HepG2 (cell line): Measurements from ENCODE around the gene NAV2. TPM values are rescaled to one million over a fixed set of nuclear protein-coding genes. Genes with fewer than 3 reads are reported as not detected.
"Not testable (repeated sequence)": the region's sequence is repeated elsewhere in the genome, so short reads cannot be mapped to it uniquely, and the experiment has no call there.

Experiments
- ATAC-seq: fragments of 200-7000 bp; cut with Tn5 transposase; 3 replicates; pipeline ENCODE4 v1.9.1; 2020; ENCODE audit warnings: mild to moderate bottlenecking, moderate library complexity
- BruUV-seq: library from RNA; stranded (reverse); fragments of 400-500 nt; replicated peaks from 2 replicates; lab custom pipeline; 2021; lab: Mats Ljungman, UMichigan
- CTCF ChIA-PET: fragments of 300-600 bp; formaldehyde crosslinking; extraction: SDS; loops from one replicate; lab custom pipeline; 2021; ENCODE audit warnings: low total read pairs, inconsistent platforms, low intra/inter-chr PET ratio; lab: Yijun Ruan, JAX
- POLR2A ChIA-PET: fragments of 350-600 bp; sonication (Branson Sonifier 250); formaldehyde crosslinking; loops from one replicate; lab custom pipeline; 2020; ENCODE audit warnings: antibody characterized with exemption, inconsistent platforms; lab: Yijun Ruan, JAX
- DNase-seq: peaks from one replicate; pipeline ENCODE4 v3.0.0-alpha.2; 2015; ENCODE audit warnings: low spot score
- FAIRE-seq: peaks from 3 replicates; lab custom pipeline; 2011; peaks lifted over from hg19 to GRCh38; lab: Jason Lieb, UNC
- H2AFZ ChIP-seq: one replicate; pipeline ENCODE4 v1.6.1; 2011; ENCODE audit warnings: low read length, inconsistent platforms
- H3K27ac ChIP-seq: fragments of 300-600 bp; 3 replicates; pipeline ENCODE4 v1.8.0; 2011; ENCODE audit warnings: mixed run types, mild to moderate bottlenecking, mixed read lengths, low read length, inconsistent platforms; ENCODE audit not compliant: insufficient read depth; ENCODE audit errors: extremely low read length
- H3K27me3 ChIP-seq, 2 experiments: fragments of 200-600 bp in 1 of 2; 2 replicates in 1 of 2; 3 replicates in 1 of 2; pipeline versions ENCODE4 v1.6.0 to v1.8.0; 2011; ENCODE audit warnings: low read length in 2 of 2, mild to moderate bottlenecking in 2 of 2, moderate library complexity in 2 of 2, inconsistent platforms in 1 of 2; ENCODE audit not compliant: insufficient read depth in 2 of 2, control insufficient read depth in 1 of 2
- H3K36me3 ChIP-seq, 2 experiments: fragments of 200-600 bp in 1 of 2; replicated peaks in 1 of 2; 2 replicates in 1 of 2; 3 replicates in 1 of 2; pipeline versions ENCODE4 v1.5.1 to v1.8.0; 2011; ENCODE audit warnings: low read length in 2 of 2, inconsistent platforms in 1 of 2; ENCODE audit not compliant: insufficient read depth in 2 of 2, control insufficient read depth in 1 of 2
- H3K4me1 ChIP-seq: 2 replicates; pipeline ENCODE4 v1.5.1; 2012; ENCODE audit warnings: low read length, inconsistent platforms; ENCODE audit not compliant: insufficient read depth
- H3K4me2 ChIP-seq: 2 replicates; pipeline ENCODE4 v1.6.0; 2011; ENCODE audit warnings: low read depth, low read length, inconsistent platforms
- H3K4me3 ChIP-seq, 3 experiments: fragments of 200-600 bp in 1 of 3; sonication (generic), shearing (Covaris generic) in 1 of 3; replicated peaks in 1 of 3; 2 replicates each; pipeline ENCODE4 v1.5.1; 2011 to 2016; ENCODE audit warnings: low read length in 3 of 3, inconsistent platforms in 2 of 3, low read depth in 2 of 3, mild to moderate bottlenecking in 2 of 3, control low read depth in 1 of 3, mixed read lengths in 1 of 3; ENCODE audit not compliant: insufficient read depth in 1 of 3
- H3K79me2 ChIP-seq: one replicate; pipeline ENCODE4 v1.6.1; 2011; ENCODE audit warnings: low read length, inconsistent platforms; ENCODE audit not compliant: insufficient read depth
- H3K9ac ChIP-seq: 2 replicates; pipeline ENCODE4 v1.6.0; 2011; ENCODE audit warnings: mild to moderate bottlenecking, low read depth, low read length, inconsistent platforms; ENCODE audit not compliant: insufficient read depth
- H3K9me3 ChIP-seq: 2 replicates; pipeline ENCODE4 v1.5.1; 2012; ENCODE audit warnings: mild to moderate bottlenecking, low read length
- H4K20me1 ChIP-seq: 2 replicates; pipeline ENCODE4 v1.6.0; 2011; ENCODE audit warnings: inconsistent platforms, mild to moderate bottlenecking, low read length, moderate library complexity; ENCODE audit not compliant: insufficient read depth
- CHD2 ChIP-seq: IDR thresholded peaks from 2 replicates; pipeline ENCODE4 v1.6.1; 2011; ENCODE audit warnings: low read depth, low read length, improper control_type of control experiment
- HDAC6 ChIP-seq: fragments of 200-600 bp; sonication (generic); IDR thresholded peaks from 2 replicates; pipeline ENCODE4 v1.7.0; 2017; ENCODE audit warnings: mild to moderate bottlenecking, antibody characterized with exemption, low read length, low read depth
- KMT2B ChIP-seq: IDR thresholded peaks from 2 replicates; pipeline ENCODE4 v1.6.1; 2016; ENCODE audit warnings: missing genetic modification reagents, missing compliant biosample characterization
- MXI1 ChIP-seq: IDR thresholded peaks from 3 replicates; pipeline ENCODE4 v1.6.1; 2012; ENCODE audit warnings: low read depth, low read length, inconsistent platforms, borderline replicate concordance
- MYC ChIP-seq: sonication (generic); formaldehyde crosslinking; IDR thresholded peaks from 2 replicates; pipeline ENCODE4 v1.9.0; 2021; ENCODE audit warnings: missing genetic modification reagents, borderline replicate concordance
- SIN3B ChIP-seq: fragments of 150-350 bp; IDR thresholded peaks from 2 replicates; pipeline ENCODE4 v1.6.1; 2014; ENCODE audit warnings: low read length
- ZFP36 ChIP-seq: fragments of 150-350 bp; IDR thresholded peaks from 2 replicates; pipeline ENCODE4 v1.6.1; 2018; ENCODE audit warnings: borderline replicate concordance, low read length, low read depth; ENCODE audit not compliant: partially characterized antibody
- ZNF235 ChIP-seq: sonication (generic); formaldehyde crosslinking; IDR thresholded peaks from 2 replicates; pipeline ENCODE4 v1.8.1; 2023; ENCODE audit warnings: mild to moderate bottlenecking, missing genetic modification reagents, borderline replicate concordance
- ZNF382 ChIP-seq: sonication (generic); formaldehyde crosslinking; IDR thresholded peaks from 2 replicates; pipeline ENCODE4 v1.5.0; 2020; ENCODE audit warnings: missing genetic modification reagents, mild to moderate bottlenecking, borderline replicate concordance
- ZNF512 ChIP-seq: sonication (generic); formaldehyde crosslinking; IDR thresholded peaks from 2 replicates; pipeline ENCODE4 v1.4.0; 2020; ENCODE audit warnings: mild to moderate bottlenecking, missing genetic modification reagents
- ZNF557 ChIP-seq: sonication (generic); formaldehyde crosslinking; IDR thresholded peaks from 2 replicates; pipeline ENCODE4 v1.4.0; 2020; ENCODE audit warnings: missing genetic modification reagents
- ZNF572 ChIP-seq: sonication (generic); formaldehyde crosslinking; IDR thresholded peaks from 2 replicates; pipeline ENCODE4 v1.5.1; 2020; ENCODE audit warnings: mild to moderate bottlenecking, missing genetic modification reagents
- ZNF691 ChIP-seq: sonication (generic); formaldehyde crosslinking; IDR thresholded peaks from 2 replicates; pipeline ENCODE4 v1.4.0; 2020; ENCODE audit warnings: missing genetic modification reagents, low read depth, mild to moderate bottlenecking, borderline replicate concordance
- ZNF775 ChIP-seq: sonication (generic); formaldehyde crosslinking; IDR thresholded peaks from 2 replicates; pipeline ENCODE4 v1.4.0; 2020; ENCODE audit warnings: missing genetic modification reagents, mild to moderate bottlenecking, moderate library complexity, borderline replicate concordance
- ZNF839 ChIP-seq: sonication (generic); formaldehyde crosslinking; IDR thresholded peaks from 2 replicates; pipeline ENCODE4 v1.4.0; 2020; ENCODE audit warnings: missing genetic modification reagents, mild to moderate bottlenecking, borderline replicate concordance
- ZNF879 ChIP-seq: sonication (generic); formaldehyde crosslinking; IDR thresholded peaks from 2 replicates; pipeline ENCODE4 v1.8.1; 2023; ENCODE audit warnings: missing genetic modification reagents
- WGBS: methylation state at CpG from one replicate; pipeline ENCODE4 v1.1.6; 2017; ENCODE audit warnings: low lambda C conversion rate; 5-methylcytosine and 5-hydroxymethylcytosine counted together
- in situ Hi-C: cut with HindIII; loops from 2 replicates; pipeline ENCODE4 v1.10.0; 2017; ENCODE audit warnings: low pct_unique_long_range_greater_than_20kb; ENCODE audit not compliant: extremely low pct_ligation_motif_present
- intact Hi-C: fragments of 100-400 bp; cut with micrococcal nuclease; formaldehyde crosslinking; loops from one replicate; pipeline ENCODE4 v1.10.0; 2022; ENCODE audit not compliant: unreplicated experiment
- polyA plus RNA-seq, 8 experiments: library from polyadenylated mRNA; depleted of rRNA in 3 of 8; stranded (reverse) in 7 of 8; unstranded in 1 of 8; fragments of >200 nt; fragmentation: Illumina TruSeq in 4 of 8; extraction: Trizol in 4 of 8; gene quantifications; 2 replicates each; pipeline versions ENCODE4 v1.2.1 to v1.2.3, GENCODE V29; 2011 to 2016; ENCODE audit warnings: low read depth in 4 of 8, missing spikeins in 1 of 8, mixed read lengths in 1 of 8; ENCODE audit not compliant: insufficient read depth in 1 of 8
- total RNA-seq, 5 experiments: library from RNA; depleted of rRNA; stranded (reverse); fragments of >200 nt; fragmentation: Illumina TruSeq; extraction: Trizol; gene quantifications; 2 replicates each; pipeline ENCODE4 v1.2.3, GENCODE V29; 2016; ENCODE audit warnings: low read depth in 1 of 5

The NAV2 gene
- total and polyA plus RNA-seq, 2 of the 13 experiments (the other 11 are each of a cell fraction or from before 2014, with no cell fraction given) = 9.3 to 34.6 TPM

- DNase-seq (no peak), ATAC-seq (no peak), FAIRE-seq (no peak)
- TF ChIP-seq ZNF512 (CRISPR knock-in tag) = no peak
- TF ChIP-seq KMT2B = no peak
- TF ChIP-seq MYC (CRISPR knock-in tag) = no peak
- no peak for TF ChIP-seq ZNF557
- TF ChIP-seq MXI1 = no peak
- TF ChIP-seq ZNF572 (CRISPR knock-in tag) = no peak
- TF ChIP-seq ZNF879 (CRISPR knock-in tag) = no peak
- TF ChIP-seq ZNF839 (CRISPR knock-in tag) = no peak
- TF ChIP-seq ZNF691 (CRISPR knock-in tag) = no peak
- no peak for TF ChIP-seq ZFP36
- TF ChIP-seq SIN3B = no peak
- no peak for TF ChIP-seq HDAC6
- TF ChIP-seq ZNF382 (CRISPR knock-in tag) = no peak
- TF ChIP-seq ZNF775 = no peak
- TF ChIP-seq ZNF235 (CRISPR knock-in tag) = no peak
- TF ChIP-seq CHD2 = no peak
- Histone ChIP-seq H3K36me3 (no peaks in the 10 kb centered on the region), H3K79me2 (no peaks in the 10 kb centered on the region), H3K27me3 (no peaks in the 10 kb centered on the region), H2AFZ (no peak overlapping the region), H3K4me3 (no peak overlapping the region), H3K9ac (no peak overlapping the region), H3K4me2 (no peak overlapping the region), H3K27ac (no peak overlapping the region), H4K20me1 (no peaks in the 10 kb centered on the region), H3K9me3 (no peaks in the 10 kb centered on the region), H3K4me1 (peaks cover 37% of the 10 kb centered on the region)
- POLR2A ChIA-PET = no interaction called here
- CTCF ChIA-PET = no interaction called here
- intact Hi-C loops = no loop called here
- in situ Hi-C loops = no loop called here
- no TSS peak for BruUV-seq
- 93% methylated on average over 9 of the region's 10 CpGs for WGBS
These were observed 247.0 kb downstream of the NAV2 start for GRCh38 chr11:19959648-19960059.

- intact Hi-C loops, BruUV-seq, H3K9ac ChIP-seq, POLR2A ChIA-PET, H3K4me3 ChIP-seq, H3K79me2 ChIP-seq, CTCF ChIA-PET, H3K36me3 ChIP-seq, H3K4me2 ChIP-seq, DNase-seq, H4K20me1 ChIP-seq, H3K27me3 ChIP-seq, H3K9me3 ChIP-seq, in situ Hi-C loops, FAIRE-seq, H2AFZ ChIP-seq, ATAC-seq, H3K27ac ChIP-seq: not testable (repeated sequence)
- 97% methylated on average over 3 of the region's 3 CpGs for WGBS
- H3K4me1 ChIP-seq = peaks cover 30% of the 10 kb centered on the region
These were observed 247.8 kb downstream of the NAV2 start for GRCh38 chr11:19960410-19960809.
